K562 (cell line): Measurements from ENCODE around the gene TUBA4B. TPM values are rescaled to one million over a fixed set of nuclear protein-coding genes. Genes with fewer than 3 reads are reported as not detected.

Experiments
- BHLHE40 ChIP-seq: IDR thresholded peaks from 2 replicates; pipeline ENCODE4 v1.6.1; 2011; ENCODE audit warnings: low read length, improper control_type of control experiment
- EGR1 ChIP-seq: fragments of 450-650 bp; conservative IDR thresholded peaks from 2 replicates; pipeline ENCODE4 v1.6.1; 2017; ENCODE audit warnings: mild to moderate bottlenecking
- ESRRA ChIP-seq: fragments of 450-650 bp; IDR thresholded peaks from 2 replicates; pipeline ENCODE4 v1.6.1; 2014; ENCODE audit warnings: low read depth, mild to moderate bottlenecking, moderate library complexity, borderline replicate concordance
- POLR2B ChIP-seq: fragments of 450-650 bp; IDR thresholded peaks from 2 replicates; pipeline ENCODE4 v1.6.1; 2018; ENCODE audit warnings: low read depth; ENCODE audit not compliant: partially characterized antibody
- POLR2H ChIP-seq: IDR thresholded peaks from 2 replicates; pipeline ENCODE4 v1.6.1; 2016; ENCODE audit warnings: missing genetic modification characterization, low read depth, mild to moderate bottlenecking, control low read depth, missing compliant biosample characterization, moderate library complexity
- RAD51 ChIP-seq: fragments of 450-650 bp; IDR thresholded peaks from 2 replicates; pipeline ENCODE4 v1.7.1; 2016; ENCODE audit warnings: low read depth, mild to moderate bottlenecking, borderline replicate concordance
- RUNX1 ChIP-seq: sonication (generic); IDR thresholded peaks from 2 replicates; pipeline ENCODE4 v1.6.1; 2016; ENCODE audit warnings: antibody characterized with exemption, low read depth
- ZBTB11 ChIP-seq, 3 experiments: fragments of 200-800 bp in 1 of 3; fragments of 250-450 bp in 1 of 3; fragments of 450-650 bp in 1 of 3; sonication (Bioruptor Pico) in 1 of 3; sonication (Bioruptor generic) in 1 of 3; formaldehyde crosslinking in 1 of 3; IDR thresholded peaks; 2 replicates each; pipeline versions ENCODE4 v1.6.1 to v1.8.0; 2016 to 2022; ENCODE audit warnings: mild to moderate bottlenecking in 2 of 3, missing genetic modification characterization in 2 of 3, missing compliant biosample characterization in 1 of 3, moderate library complexity in 1 of 3
- ZNF143 ChIP-seq: sonication (generic); formaldehyde crosslinking; IDR thresholded peaks from 2 replicates; pipeline ENCODE4 v1.9.0; 2022; ENCODE audit warnings: mild to moderate bottlenecking, missing genetic modification reagents
- ZNF274 ChIP-seq: IDR thresholded peaks from 2 replicates; pipeline ENCODE4 v1.6.1; 2011; ENCODE audit warnings: low read depth, mild to moderate bottlenecking, low read length, moderate library complexity, borderline replicate concordance
- ZNF717 ChIP-seq: fragments of 250-450 bp; sonication (Bioruptor Pico); IDR thresholded peaks from 2 replicates; pipeline ENCODE4 v1.5.0; 2021
- ZNF764 ChIP-seq: fragments of 250-450 bp; sonication (Bioruptor Pico); IDR thresholded peaks from 2 replicates; pipeline ENCODE4 v1.4.0; 2020; ENCODE audit warnings: low read depth, mild to moderate bottlenecking, moderate library complexity
- ZNF830 ChIP-seq: fragments of 250-450 bp; sonication (Bioruptor Pico); IDR thresholded peaks from 2 replicates; pipeline ENCODE4 v1.5.0; 2021; ENCODE audit warnings: mild to moderate bottlenecking
- polyA plus RNA-seq, 8 experiments: library from polyadenylated mRNA; depleted of rRNA in 4 of 8; stranded (reverse) in 5 of 8; unstranded in 3 of 8; fragments of >200 nt; fragmentation: Nextera tagmentation in 2 of 8; fragmentation: Illumina TruSeq in 1 of 8; extraction: Ambion mirVana in 2 of 8; extraction: Trizol in 1 of 8; gene quantifications; 2 replicates each; pipeline versions ENCODE4 v1.2.1 to v1.2.3, GENCODE V29; 2011 to 2014; ENCODE audit warnings: inconsistent platforms in 1 of 8, missing spikeins in 1 of 8
- total RNA-seq, 7 experiments: library from RNA; depleted of rRNA in 6 of 7; stranded (reverse); fragments of >200 nt in 6 of 7; fragmentation: Illumina TruSeq in 2 of 7; extraction: Trizol in 2 of 7; gene quantifications; 2 replicates each; pipeline versions ENCODE4 v1.2.1 to v1.2.3, GENCODE V29; 2011 to 2021; ENCODE audit warnings: low replicate concordance in 1 of 7
- TF ChIP-seq, protein P1 (sequence below): fragments of 450-650 bp; IDR thresholded peaks from 2 replicates; pipeline ENCODE4 v1.6.1; 2016; ENCODE audit warnings: low read depth

TUBA4B gene
- total and polyA plus RNA-seq, 9 of the 15 experiments (the other 6 are each of a cell fraction or from before 2014, with no cell fraction given), result 0.04 TPM; not detected in 8

DNA sequence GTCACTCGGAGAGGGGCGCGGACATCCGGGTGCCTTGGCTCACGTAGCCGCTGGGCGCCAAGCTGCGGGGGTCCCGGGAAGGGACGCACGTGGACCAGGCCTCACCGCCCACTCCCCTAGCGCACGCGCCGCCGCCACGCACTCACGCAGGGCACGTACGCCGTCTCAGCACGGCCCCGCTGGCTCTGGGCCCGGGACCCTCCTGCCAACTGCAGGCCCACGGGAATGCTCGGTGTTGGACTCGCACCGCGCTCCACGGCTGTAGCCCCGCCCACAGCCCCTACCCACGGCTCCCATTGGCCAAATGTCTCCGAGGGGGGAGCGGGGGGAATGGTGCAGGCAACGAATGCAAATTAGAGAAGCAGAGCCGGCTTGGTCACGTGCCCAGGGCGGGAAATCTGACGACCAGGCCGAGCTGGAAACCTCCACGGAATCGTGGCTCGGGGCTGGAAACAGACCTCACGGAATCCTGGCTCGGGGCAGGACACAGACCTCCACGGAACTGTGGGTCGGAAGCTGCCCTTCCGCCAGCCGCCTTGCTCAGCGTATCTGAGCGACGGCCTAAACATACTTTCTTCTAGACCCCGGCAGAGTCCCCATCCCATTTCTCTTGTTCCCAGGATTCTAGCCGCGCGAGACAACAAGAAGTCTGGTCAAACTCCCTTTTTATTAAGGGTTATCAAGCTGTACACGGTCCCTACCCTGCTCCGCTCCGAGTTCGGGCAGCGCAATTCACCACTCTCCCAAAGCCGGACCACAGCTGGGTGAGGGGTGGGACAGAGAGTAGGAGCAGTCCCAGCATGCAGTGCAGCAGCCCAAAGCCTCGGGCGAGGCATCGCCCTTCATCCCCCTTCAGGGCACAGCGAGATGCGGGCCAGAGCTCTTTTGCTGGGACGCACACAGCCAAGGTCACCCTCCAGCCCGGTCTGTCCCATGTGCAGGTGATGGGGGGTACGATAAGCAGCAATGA lies 34.0 kb upstream of the TUBA4B start, which contains the start of gene ABCB6 (continued):
- TF ChIP-seq, protein P1, sequence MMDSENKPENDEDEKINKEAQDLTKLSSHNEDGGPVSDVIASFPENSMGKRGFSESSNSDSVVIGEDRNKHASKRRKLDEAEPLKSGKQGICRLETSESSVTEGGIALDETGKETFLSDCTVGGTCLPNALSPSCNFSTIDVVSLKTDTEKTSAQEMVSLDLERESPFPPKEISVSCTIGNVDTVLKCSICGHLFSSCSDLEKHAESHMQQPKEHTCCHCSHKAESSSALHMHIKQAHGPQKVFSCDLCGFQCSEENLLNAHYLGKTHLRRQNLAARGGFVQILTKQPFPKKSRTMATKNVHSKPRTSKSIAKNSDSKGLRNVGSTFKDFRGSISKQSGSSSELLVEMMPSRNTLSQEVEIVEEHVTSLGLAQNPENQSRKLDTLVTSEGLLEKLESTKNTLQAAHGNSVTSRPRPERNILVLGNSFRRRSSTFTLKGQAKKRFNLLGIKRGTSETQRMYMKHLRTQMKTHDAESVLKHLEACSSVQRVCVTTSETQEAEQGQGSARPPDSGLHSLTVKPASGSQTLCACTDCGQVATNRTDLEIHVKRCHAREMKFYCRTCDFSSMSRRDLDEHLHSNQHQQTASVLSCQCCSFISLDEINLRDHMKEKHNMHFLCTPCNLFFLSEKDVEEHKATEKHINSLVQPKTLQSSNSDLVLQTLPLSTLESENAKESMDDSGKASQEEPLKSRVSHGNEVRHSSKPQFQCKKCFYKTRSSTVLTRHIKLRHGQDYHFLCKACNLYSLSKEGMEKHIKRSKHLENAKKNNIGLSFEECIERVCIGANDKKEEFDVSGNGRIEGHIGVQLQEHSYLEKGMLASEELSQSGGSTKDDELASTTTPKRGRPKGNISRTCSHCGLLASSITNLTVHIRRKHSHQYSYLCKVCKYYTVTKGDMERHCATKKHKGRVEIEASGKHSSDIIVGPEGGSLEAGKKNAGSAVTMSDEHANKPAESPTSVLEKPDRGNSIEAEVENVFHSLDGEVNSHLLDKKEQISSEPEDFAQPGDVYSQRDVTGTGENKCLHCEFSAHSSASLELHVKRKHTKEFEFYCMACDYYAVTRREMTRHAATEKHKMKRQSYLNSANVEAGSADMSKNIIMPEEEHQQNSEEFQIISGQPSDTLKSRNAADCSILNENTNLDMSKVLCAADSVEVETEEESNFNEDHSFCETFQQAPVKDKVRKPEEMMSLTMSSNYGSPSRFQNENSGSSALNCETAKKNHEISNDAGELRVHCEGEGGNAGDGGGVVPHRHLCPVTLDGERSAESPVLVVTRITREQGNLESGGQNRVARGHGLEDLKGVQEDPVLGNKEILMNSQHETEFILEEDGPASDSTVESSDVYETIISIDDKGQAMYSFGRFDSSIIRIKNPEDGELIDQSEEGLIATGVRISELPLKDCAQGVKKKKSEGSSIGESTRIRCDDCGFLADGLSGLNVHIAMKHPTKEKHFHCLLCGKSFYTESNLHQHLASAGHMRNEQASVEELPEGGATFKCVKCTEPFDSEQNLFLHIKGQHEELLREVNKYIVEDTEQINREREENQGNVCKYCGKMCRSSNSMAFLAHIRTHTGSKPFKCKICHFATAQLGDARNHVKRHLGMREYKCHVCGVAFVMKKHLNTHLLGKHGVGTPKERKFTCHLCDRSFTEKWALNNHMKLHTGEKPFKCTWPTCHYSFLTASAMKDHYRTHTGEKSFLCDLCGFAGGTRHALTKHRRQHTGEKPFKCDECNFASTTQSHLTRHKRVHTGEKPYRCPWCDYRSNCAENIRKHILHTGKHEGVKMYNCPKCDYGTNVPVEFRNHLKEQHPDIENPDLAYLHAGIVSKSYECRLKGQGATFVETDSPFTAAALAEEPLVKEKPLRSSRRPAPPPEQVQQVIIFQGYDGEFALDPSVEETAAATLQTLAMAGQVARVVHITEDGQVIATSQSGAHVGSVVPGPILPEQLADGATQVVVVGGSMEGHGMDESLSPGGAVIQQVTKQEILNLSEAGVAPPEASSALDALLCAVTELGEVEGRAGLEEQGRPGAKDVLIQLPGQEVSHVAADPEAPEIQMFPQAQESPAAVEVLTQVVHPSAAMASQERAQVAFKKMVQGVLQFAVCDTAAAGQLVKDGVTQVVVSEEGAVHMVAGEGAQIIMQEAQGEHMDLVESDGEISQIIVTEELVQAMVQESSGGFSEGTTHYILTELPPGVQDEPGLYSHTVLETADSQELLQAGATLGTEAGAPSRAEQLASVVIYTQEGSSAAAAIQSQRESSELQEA, result no peak
- TF ChIP-seq POLR2H (tag) (no peak), RAD51 (peak; percentile 96), ZNF274 (no peak), ZNF764 (no peak), BHLHE40 (peak; percentile 96), ESRRA (0 out of 2 replicates have a peak, but pooled peaks have one; percentile 10), ZBTB11 (CRISPR knock-in tag; IDR thresholded peaks at IDR 0.05) (0 out of 6 replicates have a peak, but pooled peaks of 1 of the 3 experiments have one; percentile 22), ZNF830 (CRISPR knock-in tag) (no peak), EGR1 (peak; percentile 66), ZNF717 (CRISPR knock-in tag) (peak; percentile 61; the same call in 1 of the 2 replicates), ZNF143 (0 out of 2 replicates have a peak, but pooled peaks have one; percentile 16), POLR2B (peak; percentile 74), RUNX1 (0 out of 2 replicates have a peak, but pooled peaks have one; percentile 21)
